ENCODE data around the gene PRXL2C.

DNA sequence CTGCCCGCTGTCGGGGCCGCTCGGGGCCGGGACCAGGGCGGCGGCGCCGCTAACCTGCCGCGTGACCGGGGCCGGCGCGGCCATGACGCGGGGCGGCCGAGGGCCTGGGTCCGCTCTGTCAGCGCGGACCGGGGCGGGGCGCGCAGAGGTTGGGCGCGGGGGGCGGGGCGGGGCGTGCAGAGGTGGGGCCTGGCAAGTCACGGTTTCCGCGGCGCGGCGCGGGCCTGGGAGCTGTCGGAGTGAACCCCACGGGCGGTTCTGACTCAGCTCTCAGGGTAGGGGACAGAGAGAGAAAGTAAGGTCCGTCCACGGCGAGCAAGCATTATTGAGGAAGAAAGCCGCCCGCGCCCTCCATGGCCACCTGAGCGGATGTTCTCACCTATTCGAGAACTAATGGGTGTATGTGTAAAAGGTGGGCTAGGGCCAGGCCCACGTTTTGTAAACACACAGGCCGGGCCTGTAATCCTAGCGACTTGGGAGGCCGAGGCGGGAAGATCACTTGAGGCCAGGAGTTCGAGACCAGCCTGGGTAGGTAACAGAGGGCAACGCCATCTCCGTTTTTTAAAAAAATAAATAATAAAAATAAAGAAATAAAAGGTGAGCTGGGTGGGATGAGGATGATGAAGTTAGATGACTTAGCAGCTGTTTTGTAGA lies at the start of gene PRXL2C:
- TF ChIP-seq EZH2 (IDR thresholded peaks at IDR 0.05; ENCODE audit: insufficient read depth, poor library complexity, severe bottlenecking) (no peak), EZH2phosphoT487 (IDR thresholded peaks at IDR 0.05; ENCODE audit: insufficient read depth, low read depth) (no peak)

Data from GM23248 (cell line).